Adrenal gland (tissue), 5 donors: ENCODE measurements around the gene CLK2.

Experiments
- POLR2A ChIP-seq, 2 donors: fragments of 450-650 bp; IDR thresholded peaks; one replicate each; pipeline ENCODE4 v1.6.1; 2017; ENCODE audit warnings: antibody characterized with exemption in 2 of 2, mild to moderate bottlenecking in 2 of 2, moderate library complexity in 1 of 2
- TF ChIP-seq, protein P1 (sequence below), 6 experiments: fragments of 450-650 bp in 4 of 6; fragments of 200-600 bp in 2 of 6; sonication (generic) in 1 of 6; IDR thresholded peaks; 1 replicate in 5 of 6; 2 replicates in 1 of 6; pipeline versions ENCODE4 v1.5.1 to v1.8.0; 2016 to 2021; ENCODE audit warnings: antibody characterized with exemption in 6 of 6, mild to moderate bottlenecking in 2 of 6, moderate library complexity in 1 of 6
- donor health status: DM: no; HTN: no; CAD: no.

DNA sequence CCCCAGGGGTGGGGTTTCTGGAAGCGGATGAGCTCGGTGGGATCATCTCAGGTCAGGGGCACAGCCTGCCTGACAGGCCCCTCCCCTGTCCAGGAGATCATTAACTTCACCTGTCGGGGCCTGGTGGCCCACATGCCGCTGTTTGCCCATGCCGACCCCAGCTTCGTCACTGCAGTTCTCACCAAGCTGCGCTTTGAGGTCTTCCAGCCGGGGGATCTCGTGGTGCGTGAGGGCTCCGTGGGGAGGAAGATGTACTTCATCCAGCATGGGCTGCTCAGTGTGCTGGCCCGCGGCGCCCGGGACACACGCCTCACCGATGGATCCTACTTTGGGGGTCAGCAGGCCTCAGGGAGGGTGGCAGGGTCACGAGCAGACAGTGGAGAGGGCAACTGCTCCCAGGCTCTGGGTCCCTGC lies 12.3 kb upstream of the CLK2 start:
- TF ChIP-seq, protein P1, sequence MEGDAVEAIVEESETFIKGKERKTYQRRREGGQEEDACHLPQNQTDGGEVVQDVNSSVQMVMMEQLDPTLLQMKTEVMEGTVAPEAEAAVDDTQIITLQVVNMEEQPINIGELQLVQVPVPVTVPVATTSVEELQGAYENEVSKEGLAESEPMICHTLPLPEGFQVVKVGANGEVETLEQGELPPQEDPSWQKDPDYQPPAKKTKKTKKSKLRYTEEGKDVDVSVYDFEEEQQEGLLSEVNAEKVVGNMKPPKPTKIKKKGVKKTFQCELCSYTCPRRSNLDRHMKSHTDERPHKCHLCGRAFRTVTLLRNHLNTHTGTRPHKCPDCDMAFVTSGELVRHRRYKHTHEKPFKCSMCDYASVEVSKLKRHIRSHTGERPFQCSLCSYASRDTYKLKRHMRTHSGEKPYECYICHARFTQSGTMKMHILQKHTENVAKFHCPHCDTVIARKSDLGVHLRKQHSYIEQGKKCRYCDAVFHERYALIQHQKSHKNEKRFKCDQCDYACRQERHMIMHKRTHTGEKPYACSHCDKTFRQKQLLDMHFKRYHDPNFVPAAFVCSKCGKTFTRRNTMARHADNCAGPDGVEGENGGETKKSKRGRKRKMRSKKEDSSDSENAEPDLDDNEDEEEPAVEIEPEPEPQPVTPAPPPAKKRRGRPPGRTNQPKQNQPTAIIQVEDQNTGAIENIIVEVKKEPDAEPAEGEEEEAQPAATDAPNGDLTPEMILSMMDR (IDR thresholded peaks at IDR 0.05), result no peak
- TF ChIP-seq POLR2A (IDR thresholded peaks at IDR 0.05), result no peak
